Astrocyte of the cerebellum (primary cell): Measurements from ENCODE around the gene SLC17A5.

ENCODE experiments used
- DNase-seq: peaks from one replicate; pipeline ENCODE4 v3.0.0-alpha.2; 2011; ENCODE audit warnings: low read depth
- H3K4me3 ChIP-seq: 2 replicates; pipeline ENCODE4 v1.5.1; 2011; ENCODE audit warnings: mild to moderate bottlenecking, low read depth, low read length, moderate library complexity
- CTCF ChIP-seq: IDR thresholded peaks from 2 replicates; pipeline ENCODE4 v1.5.1; 2012; ENCODE audit warnings: low read length, low read depth, moderate library complexity, mild to moderate bottlenecking; ENCODE audit errors: missing control alignments
- in situ Hi-C: cut with HindIII; loops from 2 replicates; pipeline ENCODE4 v1.10.0; 2017; ENCODE audit warnings: low sequenced_read_pairs

The SLC17A5 gene

GRCh38 chr6:73653571-73654424 is at the start of gene SLC17A5:
TSS of gene SLC17A5 (minus strand) at chr6:73653992. CDS start at chr6:73653886, 106 bp downstream.
- in situ Hi-C loops: no loop called here
- TF ChIP-seq CTCF: no peak
- DNase-seq: peak; percentile 75
- H3K4me3 ChIP-seq: peak within 1 kb of the TSS; percentile 96

GRCh38 chr6:73703466-73703865 is 49.7 kb upstream of the SLC17A5 start:
- H3K4me3 ChIP-seq: no peak overlapping the region
- in situ Hi-C loops: no loop called here
- no peak for TF ChIP-seq CTCF
- no peak for DNase-seq

GRCh38 chr6:73702444-73702843 is 48.7 kb upstream of the SLC17A5 start:
- no peak for DNase-seq
- no peak for TF ChIP-seq CTCF
- H3K4me3 ChIP-seq: no peak overlapping the region
- in situ Hi-C loops: no loop called here

GRCh38 chr6:73699676-73700459 is 46.1 kb upstream of the SLC17A5 start:
- in situ Hi-C loops: no loop called here
- DNase-seq: no peak
- H3K4me3 ChIP-seq: no peak overlapping the region
- TF ChIP-seq CTCF: no peak

- H3K4me3 ChIP-seq: peak overlapping the region; percentile 51
- in situ Hi-C loops: no loop called here
- no peak for TF ChIP-seq CTCF
- DNase-seq: no peak
Measured at GRCh38 chr6:73696966-73697655, 43.3 kb upstream of the SLC17A5 start.
